ENCODE results near the gene CYP3A5. TPM values are rescaled to one million over a fixed set of nuclear protein-coding genes. Genes with fewer than 3 reads are reported as not detected.

Gene CYP3A5
- total and polyA plus RNA-seq, 2 experiments from 2014 or later, result 0.24 to 0.81 TPM

DNA sequence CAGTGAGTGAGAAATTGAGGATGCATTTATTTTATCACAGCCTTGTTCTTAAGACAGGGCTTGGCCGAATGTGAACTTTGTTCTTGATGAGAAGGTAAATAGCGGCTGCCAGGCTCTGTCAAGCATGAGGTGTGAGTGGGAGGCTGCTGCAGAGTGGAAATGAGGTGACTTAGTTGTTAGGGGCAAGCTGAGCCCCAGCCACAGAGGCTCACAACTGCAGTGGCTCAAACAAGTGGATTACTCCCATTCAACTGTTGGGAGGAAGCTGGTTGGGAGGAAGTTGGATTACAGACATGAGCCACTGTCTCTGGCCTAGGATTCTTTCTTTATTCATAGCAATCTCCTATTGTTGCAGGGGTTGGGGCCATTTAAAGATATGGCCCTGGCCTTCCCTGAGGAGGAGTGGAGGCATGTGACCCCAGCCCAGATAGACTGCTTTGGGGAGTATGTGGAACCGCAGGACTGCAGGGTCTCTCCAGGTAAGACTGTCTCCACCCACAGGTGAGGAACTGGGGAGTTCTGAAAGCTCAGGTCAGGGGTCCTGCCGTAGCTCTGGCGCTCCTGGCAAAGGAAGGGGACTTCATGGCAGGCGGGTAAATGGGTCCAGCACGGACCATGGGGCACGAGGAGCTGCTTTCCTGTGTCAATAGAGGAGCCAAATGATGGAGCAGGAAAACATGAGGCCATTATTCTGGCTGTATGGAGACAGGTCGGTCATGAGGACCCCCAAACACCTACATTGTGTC lies 55.9 kb downstream of the CYP3A5 start:
- TF ChIP-seq, protein P1, sequence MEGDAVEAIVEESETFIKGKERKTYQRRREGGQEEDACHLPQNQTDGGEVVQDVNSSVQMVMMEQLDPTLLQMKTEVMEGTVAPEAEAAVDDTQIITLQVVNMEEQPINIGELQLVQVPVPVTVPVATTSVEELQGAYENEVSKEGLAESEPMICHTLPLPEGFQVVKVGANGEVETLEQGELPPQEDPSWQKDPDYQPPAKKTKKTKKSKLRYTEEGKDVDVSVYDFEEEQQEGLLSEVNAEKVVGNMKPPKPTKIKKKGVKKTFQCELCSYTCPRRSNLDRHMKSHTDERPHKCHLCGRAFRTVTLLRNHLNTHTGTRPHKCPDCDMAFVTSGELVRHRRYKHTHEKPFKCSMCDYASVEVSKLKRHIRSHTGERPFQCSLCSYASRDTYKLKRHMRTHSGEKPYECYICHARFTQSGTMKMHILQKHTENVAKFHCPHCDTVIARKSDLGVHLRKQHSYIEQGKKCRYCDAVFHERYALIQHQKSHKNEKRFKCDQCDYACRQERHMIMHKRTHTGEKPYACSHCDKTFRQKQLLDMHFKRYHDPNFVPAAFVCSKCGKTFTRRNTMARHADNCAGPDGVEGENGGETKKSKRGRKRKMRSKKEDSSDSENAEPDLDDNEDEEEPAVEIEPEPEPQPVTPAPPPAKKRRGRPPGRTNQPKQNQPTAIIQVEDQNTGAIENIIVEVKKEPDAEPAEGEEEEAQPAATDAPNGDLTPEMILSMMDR (IDR thresholded peaks at IDR 0.05; ENCODE audit: low read depth, low read length), result no peak
- H3K36me3 ChIP-seq, result peaks cover 76% of the 10 kb centered on the region

DNA sequence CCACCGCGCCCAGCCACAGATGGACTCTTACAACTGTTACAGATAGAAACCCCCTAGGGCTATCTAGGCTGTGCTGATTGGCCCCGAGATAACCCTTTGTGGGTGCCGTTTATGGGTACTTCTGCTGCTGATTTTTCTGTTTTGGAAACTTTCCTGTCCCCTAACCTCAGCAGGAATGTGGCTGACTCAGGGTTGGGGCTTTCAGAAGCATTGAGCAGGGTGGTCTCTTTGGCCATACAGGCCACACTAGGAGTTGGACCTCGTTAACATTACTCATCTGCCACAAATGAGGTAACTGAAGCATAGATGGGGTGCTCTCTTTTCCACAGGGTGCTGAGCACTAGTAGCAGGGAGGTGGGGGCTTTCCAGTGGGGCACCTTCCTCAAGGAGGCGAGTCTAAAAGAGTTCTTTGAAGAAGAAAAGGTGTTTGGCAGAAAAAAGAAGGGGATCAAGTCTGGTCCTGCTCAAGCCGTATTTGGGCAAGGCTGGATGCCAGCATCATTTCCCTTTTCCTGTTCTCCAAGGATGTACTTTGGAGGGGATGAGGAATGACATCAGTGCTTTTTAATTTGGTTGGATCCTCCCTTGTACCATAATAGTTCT lies 56.6 kb downstream of the CYP3A5 start:
- Histone ChIP-seq H3K27me3 (no peaks in the 10 kb centered on the region), H3K4me3 (no peak overlapping the region), H3K4me1 (ENCODE audit: low read depth) (no peaks in the 10 kb centered on the region), H3K9me3 (ENCODE audit: low read depth) (no peaks in the 10 kb centered on the region), H3K27ac (no peak overlapping the region), H3K36me3 (peaks cover 81% of the 10 kb centered on the region)
- DNase-seq (ENCODE audit: low read depth in 1 of 2, low spot score in 1 of 2), result no peak
- TF ChIP-seq, protein P1 (IDR thresholded peaks at IDR 0.05; ENCODE audit: low read depth, low read length), result no peak

More for the DNA sequence above, 55.9 kb downstream of the CYP3A5 start:
- no peak overlapping the region for H3K27ac ChIP-seq
- no peaks in the 10 kb centered on the region for H3K9me3 ChIP-seq (ENCODE audit: low read depth)
- no peak for DNase-seq (ENCODE audit: low read depth in 1 of 2, low spot score in 1 of 2)
- no peak overlapping the region for H3K4me3 ChIP-seq
- no peaks in the 10 kb centered on the region for H3K4me1 ChIP-seq (ENCODE audit: low read depth)
- H3K27me3 ChIP-seq, result no peaks in the 10 kb centered on the region

DNA sequence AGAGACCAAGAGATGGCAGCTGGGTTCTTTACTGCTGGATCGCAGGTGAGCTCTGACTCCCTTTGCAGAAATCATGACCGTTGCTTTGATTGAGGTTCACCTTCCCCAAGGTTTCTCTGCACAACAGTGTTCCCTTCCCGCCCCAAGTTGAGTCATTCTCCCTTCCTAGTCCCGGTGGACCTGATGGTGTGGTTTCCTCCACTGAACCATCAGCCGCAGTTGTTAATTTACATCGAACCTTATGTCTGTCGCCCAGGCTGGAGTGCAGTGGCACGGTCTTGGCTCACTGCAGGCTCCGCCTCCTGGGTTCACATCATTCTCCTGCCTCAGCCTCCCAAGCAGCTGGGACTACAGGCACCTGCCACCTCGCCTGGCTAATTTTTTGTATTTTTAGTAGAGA lies 57.2 kb downstream of the CYP3A5 start:
- no peak overlapping the region for H3K4me3 ChIP-seq
- H3K9me3 ChIP-seq (ENCODE audit: low read depth), result no peaks in the 10 kb centered on the region
- H3K4me1 ChIP-seq (ENCODE audit: low read depth), result no peaks in the 10 kb centered on the region
- H3K36me3 ChIP-seq, result peaks cover 75% of the 10 kb centered on the region
- TF ChIP-seq, protein P1 (IDR thresholded peaks at IDR 0.05; ENCODE audit: low read depth, low read length), result no peak
- no peak for DNase-seq (ENCODE audit: low read depth in 1 of 2, low spot score in 1 of 2)
- no peak overlapping the region for H3K27ac ChIP-seq
- H3K27me3 ChIP-seq, result no peaks in the 10 kb centered on the region

DNA sequence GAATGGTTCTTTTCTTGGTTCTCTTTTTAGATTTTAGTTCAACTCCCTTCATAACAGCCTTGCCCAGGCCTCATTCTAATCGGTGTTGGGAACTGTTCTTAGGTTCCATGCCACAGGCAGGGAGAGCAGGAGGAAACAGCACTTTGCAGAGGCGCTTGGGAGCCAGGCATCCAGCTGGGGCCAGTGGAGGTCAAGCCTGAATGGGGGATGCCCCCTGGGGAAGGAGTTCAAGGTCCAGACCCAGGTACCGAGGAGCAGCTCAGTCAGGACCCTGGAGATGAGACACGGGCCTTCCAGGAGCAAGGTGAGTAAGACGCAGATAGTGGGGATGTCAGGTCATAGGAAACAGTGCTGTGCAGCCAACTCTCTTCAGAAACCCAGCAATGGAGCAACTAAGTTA lies 58.5 kb downstream of the CYP3A5 start:
- no peak for DNase-seq (ENCODE audit: low read depth in 1 of 2, low spot score in 1 of 2)
- peaks cover 64% of the 10 kb centered on the region for H3K36me3 ChIP-seq
- H3K27me3 ChIP-seq, result no peaks in the 10 kb centered on the region
- H3K27ac ChIP-seq, result no peak overlapping the region
- TF ChIP-seq, protein P1 (IDR thresholded peaks at IDR 0.05; ENCODE audit: low read depth, low read length), result no peak
- H3K4me3 ChIP-seq, result no peak overlapping the region
- no peaks in the 10 kb centered on the region for H3K4me1 ChIP-seq (ENCODE audit: low read depth)
- H3K9me3 ChIP-seq (ENCODE audit: low read depth), result no peaks in the 10 kb centered on the region

DNA sequence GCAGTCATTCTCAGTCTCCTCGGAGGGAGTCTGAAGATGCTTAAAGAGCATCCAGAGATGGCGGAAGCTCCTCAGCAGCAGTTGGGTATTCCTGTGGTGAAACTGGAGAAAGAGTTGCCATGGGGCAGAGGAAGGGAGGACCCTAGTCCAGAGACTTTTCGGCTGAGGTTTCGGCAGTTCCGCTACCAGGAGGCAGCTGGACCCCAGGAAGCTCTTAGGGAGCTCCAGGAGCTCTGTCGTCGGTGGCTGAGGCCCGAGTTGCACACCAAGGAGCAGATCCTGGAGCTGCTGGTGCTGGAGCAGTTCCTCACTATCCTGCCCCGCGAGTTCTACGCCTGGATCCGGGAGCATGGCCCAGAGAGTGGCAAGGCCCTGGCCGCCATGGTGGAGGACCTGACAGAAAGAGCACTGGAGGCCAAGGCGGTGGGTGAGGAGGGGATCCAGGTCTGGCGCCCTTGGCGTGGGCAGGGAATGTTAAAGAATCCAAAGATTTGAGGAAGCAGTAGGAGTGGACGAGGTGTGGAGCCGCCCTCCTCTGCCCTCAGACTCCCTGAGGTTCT lies 60.1 kb downstream of the CYP3A5 start:
- Histone ChIP-seq H3K9me3 (ENCODE audit: low read depth) (no peaks in the 10 kb centered on the region), H3K27ac (no peak overlapping the region), H3K4me3 (no peak overlapping the region), H3K4me1 (ENCODE audit: low read depth) (no peaks in the 10 kb centered on the region), H3K27me3 (no peaks in the 10 kb centered on the region), H3K36me3 (peaks cover 50% of the 10 kb centered on the region)
- no peak for DNase-seq (ENCODE audit: low read depth in 1 of 2, low spot score in 1 of 2)
- TF ChIP-seq, protein P1 (IDR thresholded peaks at IDR 0.05; ENCODE audit: low read depth, low read length), result no peak

All from cardiac muscle cell (in vitro differentiated cells and primary cell).